Heart left ventricle (tissue), 16 donors: ENCODE results near the gene TRA2B. TPM values are rescaled to one million over a fixed set of nuclear protein-coding genes. Genes with fewer than 3 reads are reported as not detected.
"Not testable (repeated sequence)": the region's sequence is repeated elsewhere in the genome, so short reads cannot be mapped to it uniquely, and the experiment has no call there.

Experiments used
- ATAC-seq, 4 donors: fragments of 200-7000 bp; cut with Tn5 transposase; one replicate each; pipeline ENCODE4 v1.9.1; 2020 to 2022; ENCODE audit warnings: moderate library complexity in 4 of 4, mild to moderate bottlenecking in 3 of 4, moderate number of reproducible peaks in 1 of 4
- DNase-seq, 5 donors: peaks; one replicate each; pipeline ENCODE4 v3.0.0-alpha.2; 2020
- H3K27ac ChIP-seq, 12 donors: fragments of 200-600 bp; sonication (generic) in 4 of 12; one replicate each; pipeline versions ENCODE4 v1.5.0 to v1.8.0; 2016 to 2022; ENCODE audit warnings: mild to moderate bottlenecking in 2 of 12
- H3K27me3 ChIP-seq, 9 donors: fragments of 200-600 bp; sonication (generic) in 2 of 9; one replicate each; pipeline versions ENCODE4 v1.5.1 to v1.8.0; 2016 to 2022; ENCODE audit warnings: mild to moderate bottlenecking in 3 of 9
- H3K36me3 ChIP-seq, 9 donors: fragments of 200-600 bp; sonication (generic) in 2 of 9; one replicate each; pipeline versions ENCODE4 v1.5.0 to v1.8.0; 2018 to 2022; ENCODE audit warnings: mild to moderate bottlenecking in 2 of 9
- H3K4me1 ChIP-seq, 12 donors: fragments of 200-600 bp; sonication (generic) in 4 of 12; one replicate each; pipeline versions ENCODE4 v1.5.0 to v1.8.0; 2016 to 2022; ENCODE audit warnings: mild to moderate bottlenecking in 3 of 12
- H3K4me3 ChIP-seq, 12 donors: fragments of 200-600 bp; sonication (generic) in 4 of 12; one replicate each; pipeline versions ENCODE4 v1.5.0 to v1.8.0; 2017 to 2022; ENCODE audit warnings: mild to moderate bottlenecking in 9 of 12, moderate library complexity in 4 of 12
- H3K9me3 ChIP-seq, 12 donors: fragments of 200-600 bp; sonication (generic) in 4 of 12; one replicate each; pipeline versions ENCODE4 v1.5.0 to v1.8.0; 2016 to 2022; ENCODE audit warnings: mild to moderate bottlenecking in 1 of 12
- CTCF ChIP-seq, 12 donors: fragments of 200-600 bp; sonication (generic) in 4 of 12; IDR thresholded peaks; one replicate each; pipeline versions ENCODE4 v1.5.0 to v1.8.0; 2018 to 2022; ENCODE audit warnings: antibody characterized with exemption in 12 of 12, mild to moderate bottlenecking in 5 of 12
- POLR2A ChIP-seq, 2 donors: fragments of 450-650 bp; IDR thresholded peaks; one replicate each; pipeline ENCODE4 v1.6.1; 2017; ENCODE audit warnings: antibody characterized with exemption in 2 of 2, mild to moderate bottlenecking in 2 of 2, moderate library complexity in 2 of 2
- WGBS, 4 donors: extraction: QIAGEN DNeasy Blood & Tissue Kit in 2 of 4; methylation state at CpG; one replicate each; pipeline versions ENCODE4 v1.1.5 to v1.1.7; 2013 to 2018; 5-methylcytosine and 5-hydroxymethylcytosine counted together
- intact Hi-C, 10 donors: fragments of 100-400 bp; cut with DNase I; formaldehyde crosslinking; loops; one replicate each; pipeline versions ENCODE4 v1.11.1 to v1.14.2; 2022
- polyA plus RNA-seq, 2 donors: library from polyadenylated mRNA; stranded (reverse); fragments of 200-250 nt; gene quantifications; one replicate each; pipeline ENCODE4 v1.2.3, GENCODE V29; 2013
- total RNA-seq, 9 donors: library from RNA; depleted of rRNA in 2 of 9; stranded (reverse); fragments of >200 nt in 2 of 9; fragmentation: NEBNext Ultra II Directional in 3 of 9; extraction: Animal tissue kit (Norgen Biotek cat#: 25700) in 3 of 9; gene quantifications; one replicate each; pipeline versions ENCODE4 v1.1.0 to v1.2.4, GENCODE V29; 2016 to 2023
- donor health status: ischemic (EF 13 %, LVEDD 7.1; RV severe dilation, severe dysfunction).
- donor health status: healthy with polysubstance abuse.
- donor health status: DM: no; HTN: yes; CAD: no.
- donor health status: DM: no; HTN: no; CAD: no.
- donor health status: ischemic (EF 25% LVEDD 6.9; RV normal size, moderate dysfunction).
- donor health status: ischemic (EF 25% LVEDD 5.7; RV mildly dilated, moderate dysfunction).
- donor health status: healthy.
- donor health status: DM: yes; HTN: yes; CAD: no.
- donor health status: ischemic (EF 35%, LVEDD 5.7; RV mildly dilated, moderate dysfunction).
- donor health status: nonischemic (EF 11% LVEDD 7.7; RV severe dilation, severe dysfunction).
- donor health status: DM: yes; HTN: yes; CAD: no.
- donor health status: PGD.
- donor health status: ischemic (EF 29% LVEDD 5.4; RV normal size, mild dysfunction).
- donor health status: nonischemic (EF 23%, LVEDD 6.1; RV moderate dilation, normal function).

TRA2B gene
- total and polyA plus RNA-seq, 11 donors = 28.5 to 66.0 (median 46.1) TPM

- intact Hi-C loops = no loop called here
- ATAC-seq (peak in 2 of 4 donors; percentile 7 to 9), DNase-seq (no peak)
- Histone ChIP-seq H3K4me3 (no peak overlapping the region), H3K27me3 (no peaks in the 10 kb centered on the region), H3K4me1 (peaks cover 0 to 3% (median 0%) of the 10 kb centered on the region in 12 donors), H3K9me3 (no peaks in the 10 kb centered on the region), H3K27ac (no peak overlapping the region), H3K36me3 (peaks cover 0 to 57% (median 47%) of the 10 kb centered on the region in 9 donors)
- no peak for TF ChIP-seq POLR2A (IDR thresholded peaks at IDR 0.05)
- TF ChIP-seq CTCF (IDR thresholded peaks at IDR 0.05) = no peak
- WGBS, 4 donors = 69 to 78% (median 74%) methylated on average over 7 of the region's 7 CpGs
These were observed 24.6 kb downstream of the TRA2B start for GRCh38 chr3:185912929-185913901.

DNA sequence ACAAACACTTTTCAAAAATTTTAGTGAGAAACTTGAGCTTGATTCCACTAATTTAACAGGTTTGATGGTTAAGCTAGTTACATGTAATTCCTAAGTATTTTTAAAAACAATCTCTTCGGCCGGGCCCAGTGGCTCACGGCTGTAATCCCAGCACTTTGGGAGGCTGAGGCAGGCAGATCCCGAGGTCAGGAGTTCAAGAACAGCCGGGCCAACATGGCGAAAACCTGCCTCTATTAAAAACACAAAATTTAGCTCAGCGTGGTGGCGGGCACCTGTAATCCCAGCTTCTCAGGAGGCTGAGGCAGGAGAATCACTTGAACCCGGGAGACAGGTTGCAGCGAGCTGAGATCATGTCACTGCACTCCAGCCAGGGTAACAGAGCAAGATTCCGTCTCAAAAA, 25.3 kb downstream of the TRA2B start:
- no peak for ATAC-seq
- TF ChIP-seq POLR2A (IDR thresholded peaks at IDR 0.05) (no peak), CTCF (IDR thresholded peaks at IDR 0.05) (no peak)
- WGBS, 4 donors = 89 to 92% (median 91%) methylated on average over 11 of the region's 11 CpGs
- DNase-seq = no peak
- Histone ChIP-seq H3K9me3 (no peaks in the 10 kb centered on the region), H3K4me1 (peaks cover 0 to 3% (median 0%) of the 10 kb centered on the region in 12 donors), H3K27me3 (no peaks in the 10 kb centered on the region), H3K27ac (no peak overlapping the region), H3K36me3 (peaks cover 0 to 50% (median 40%) of the 10 kb centered on the region in 9 donors), H3K4me3 (no peak overlapping the region)
- intact Hi-C loops = no loop called here

GRCh38 chr3:185911076-185911448, 26.8 kb downstream of the TRA2B start:
- DNase-seq, H3K4me1 ChIP-seq, H3K27me3 ChIP-seq, H3K9me3 ChIP-seq, intact Hi-C loops, H3K4me3 ChIP-seq, H3K27ac ChIP-seq: not testable (repeated sequence)
- 22 to 40% (median 27%) methylated on average over 2 of the region's 2 CpGs for WGBS, 4 donors
- ATAC-seq = peak in 3 of 4 donors; percentile 19 to 26 (median 25)
- peaks cover 0 to 36% (median 25%) of the 10 kb centered on the region in 9 donors for H3K36me3 ChIP-seq

GRCh38 chr3:185910322-185911075, 27.3 kb downstream of the TRA2B start:
- peak in 2 of 4 donors; percentile 36 to 46 for ATAC-seq
- intact Hi-C loops, H3K4me3 ChIP-seq, H3K9me3 ChIP-seq, DNase-seq, H3K27me3 ChIP-seq, H3K27ac ChIP-seq, H3K4me1 ChIP-seq: not testable (repeated sequence)
- WGBS, 4 donors = 74 to 80% (median 77%) methylated on average over 4 to 5 of the region's 5 CpGs
- peaks cover 0 to 30% (median 19%) of the 10 kb centered on the region in 9 donors for H3K36me3 ChIP-seq

DNA sequence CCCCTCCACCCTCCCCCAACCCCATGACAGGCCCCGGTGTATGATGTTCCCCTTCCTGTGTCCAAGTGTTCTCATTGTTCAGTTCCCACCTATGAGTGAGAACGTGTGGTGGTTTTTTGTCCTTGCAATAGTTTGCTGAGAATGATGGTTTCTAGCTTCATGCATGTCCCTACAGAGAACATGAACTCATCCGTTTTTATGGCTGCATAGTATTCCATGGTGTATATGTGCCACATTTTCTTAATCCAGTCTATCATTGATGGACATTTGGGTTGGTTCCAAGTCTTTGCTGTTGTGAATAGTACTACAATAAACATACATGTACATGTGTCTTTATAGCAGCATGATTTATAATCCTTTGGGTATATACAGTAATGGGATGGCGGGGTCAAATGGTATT, 27.9 kb downstream of the TRA2B start:
- WGBS, 4 donors = 67 to 82% (median 75%) methylated on average over 4 of the region's 4 CpGs
- H3K4me3 ChIP-seq, intact Hi-C loops, DNase-seq, H3K27ac ChIP-seq, H3K9me3 ChIP-seq, H3K4me1 ChIP-seq, H3K27me3 ChIP-seq, ATAC-seq: not testable (repeated sequence)
- H3K36me3 ChIP-seq = peaks cover 0 to 24% (median 14%) of the 10 kb centered on the region in 9 donors
